GM12864 (cell line): ENCODE measurements around the gene OXT.

Experiments
- DNase-seq: peaks from one replicate; pipeline ENCODE4 v3.0.0-alpha.2; 2011; ENCODE audit warnings: low read depth
- H3K4me3 ChIP-seq: 2 replicates; pipeline ENCODE4 v1.5.1; 2011; ENCODE audit warnings: mild to moderate bottlenecking, low read depth, low read length, control low read depth
- TF ChIP-seq, protein P1 (sequence below): IDR thresholded peaks from 2 replicates; pipeline ENCODE4 v1.5.1; 2011; ENCODE audit warnings: low read depth, mild to moderate bottlenecking, moderate library complexity, low read length, control low read depth, inconsistent platforms; ENCODE audit errors: missing control alignments

The OXT gene

DNA sequence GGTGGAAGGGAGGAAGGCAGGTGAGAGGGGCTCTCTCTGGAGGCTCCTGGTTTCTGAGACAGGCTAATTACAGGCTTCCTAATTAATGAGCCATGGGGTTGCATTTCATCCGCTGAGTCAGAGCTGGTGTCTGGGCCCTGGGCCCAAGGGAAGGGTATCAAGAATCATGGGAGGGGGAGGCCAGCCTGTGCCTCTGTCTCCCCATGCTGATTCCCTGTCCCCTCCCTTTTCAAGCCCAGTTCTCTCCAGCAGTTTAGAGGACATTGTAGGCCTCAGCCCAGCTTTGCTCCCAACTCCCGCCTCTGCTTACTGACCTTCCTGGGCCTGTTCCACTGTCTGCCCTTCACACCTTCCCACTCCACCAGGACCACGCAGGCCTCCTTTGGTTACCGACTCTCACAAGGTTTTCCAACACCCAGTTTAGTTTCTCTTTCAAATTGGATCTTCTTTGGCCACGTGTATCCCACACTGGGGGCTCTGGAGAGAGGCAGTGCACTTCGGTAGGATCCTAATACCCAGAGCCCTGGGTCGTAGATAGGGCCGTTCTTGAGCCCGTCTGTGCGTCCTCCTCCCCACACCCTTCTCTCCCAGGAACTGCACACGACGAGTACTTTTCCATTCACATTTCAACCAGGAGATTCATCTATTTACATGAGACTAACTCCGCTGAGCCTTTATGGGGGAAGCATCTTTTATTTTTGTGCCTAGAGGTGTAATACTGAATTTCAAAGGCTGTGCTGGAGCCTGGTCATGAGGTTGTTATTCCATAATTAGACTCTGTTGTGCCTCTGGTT is 31.4 kb downstream of the OXT start:
- no peak overlapping the region for H3K4me3 ChIP-seq
- no peak for DNase-seq
- TF ChIP-seq, protein P1, sequence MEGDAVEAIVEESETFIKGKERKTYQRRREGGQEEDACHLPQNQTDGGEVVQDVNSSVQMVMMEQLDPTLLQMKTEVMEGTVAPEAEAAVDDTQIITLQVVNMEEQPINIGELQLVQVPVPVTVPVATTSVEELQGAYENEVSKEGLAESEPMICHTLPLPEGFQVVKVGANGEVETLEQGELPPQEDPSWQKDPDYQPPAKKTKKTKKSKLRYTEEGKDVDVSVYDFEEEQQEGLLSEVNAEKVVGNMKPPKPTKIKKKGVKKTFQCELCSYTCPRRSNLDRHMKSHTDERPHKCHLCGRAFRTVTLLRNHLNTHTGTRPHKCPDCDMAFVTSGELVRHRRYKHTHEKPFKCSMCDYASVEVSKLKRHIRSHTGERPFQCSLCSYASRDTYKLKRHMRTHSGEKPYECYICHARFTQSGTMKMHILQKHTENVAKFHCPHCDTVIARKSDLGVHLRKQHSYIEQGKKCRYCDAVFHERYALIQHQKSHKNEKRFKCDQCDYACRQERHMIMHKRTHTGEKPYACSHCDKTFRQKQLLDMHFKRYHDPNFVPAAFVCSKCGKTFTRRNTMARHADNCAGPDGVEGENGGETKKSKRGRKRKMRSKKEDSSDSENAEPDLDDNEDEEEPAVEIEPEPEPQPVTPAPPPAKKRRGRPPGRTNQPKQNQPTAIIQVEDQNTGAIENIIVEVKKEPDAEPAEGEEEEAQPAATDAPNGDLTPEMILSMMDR, result no peak

DNA sequence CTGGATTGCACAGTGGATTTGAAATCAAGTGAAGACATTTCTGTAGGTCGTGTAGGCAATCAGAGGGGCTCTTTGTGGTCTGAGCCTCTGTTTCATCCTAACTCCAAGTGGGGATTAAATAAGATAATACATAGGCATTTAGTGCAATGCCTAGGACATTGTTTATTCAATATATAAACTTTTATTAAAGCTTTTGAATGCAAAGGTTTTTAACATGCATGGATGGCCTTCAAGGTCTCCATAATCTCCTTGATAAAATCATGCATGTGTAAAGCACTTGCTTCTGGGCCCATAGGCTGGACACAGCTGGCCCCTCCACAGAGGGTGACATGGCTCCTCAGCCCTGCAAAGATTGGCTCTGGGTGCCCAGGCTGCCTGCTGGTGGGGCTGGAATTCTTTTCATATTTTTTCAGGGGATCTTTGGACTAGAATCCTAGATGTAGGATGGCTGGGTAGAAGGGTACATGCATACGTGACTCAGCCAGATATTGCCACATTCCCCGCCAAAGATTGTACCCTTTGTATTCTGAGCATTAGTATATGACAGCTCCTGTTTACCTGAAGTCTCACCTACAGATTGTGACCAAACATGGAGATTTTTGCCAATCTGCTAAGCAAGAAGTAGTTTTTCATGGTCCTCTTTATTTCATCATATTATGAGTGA is 32.1 kb downstream of the OXT start:
- H3K4me3 ChIP-seq, result no peak overlapping the region
- TF ChIP-seq, protein P1, result no peak
- DNase-seq, result no peak

DNA sequence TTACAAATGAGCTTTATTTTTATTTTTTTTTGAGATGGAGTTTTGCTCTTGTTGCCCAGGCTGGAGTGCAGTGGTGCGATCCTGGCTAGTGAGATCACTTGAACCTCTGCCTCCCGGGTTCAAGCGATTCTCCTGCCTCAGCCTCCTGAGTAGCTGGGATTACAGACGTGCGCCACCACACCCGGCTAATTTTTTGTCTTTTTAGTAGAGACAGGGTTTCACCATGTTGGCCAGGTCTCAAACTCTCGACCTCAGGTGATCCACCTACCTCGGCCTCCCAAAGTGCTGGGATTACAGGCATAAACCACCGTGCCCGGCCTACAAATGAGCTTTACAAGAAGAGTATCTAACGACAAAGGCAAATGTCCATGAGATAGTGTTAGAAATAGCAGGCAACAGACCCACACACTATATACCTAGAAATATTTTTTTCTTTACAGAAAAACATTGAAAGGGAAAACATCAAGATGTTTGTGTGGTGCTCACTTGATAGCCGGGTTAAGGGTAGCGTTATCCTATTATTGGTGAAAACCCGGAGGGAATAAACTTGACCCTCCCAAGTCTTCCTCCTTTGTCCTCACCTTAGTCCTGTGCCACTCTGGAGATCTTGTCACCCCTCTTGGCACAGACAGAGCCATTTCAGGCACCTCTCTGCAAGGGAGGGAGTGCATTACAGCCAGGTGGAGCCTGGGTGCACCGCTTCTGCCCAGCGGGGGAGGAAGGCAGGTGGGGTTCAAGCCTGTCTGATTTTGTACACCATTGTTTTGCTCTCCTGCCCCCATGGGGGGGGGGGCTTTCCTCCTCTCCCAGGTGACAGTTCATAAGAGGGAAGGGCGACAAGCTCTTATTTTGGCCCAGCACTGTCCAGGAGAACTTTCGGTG is 34.1 kb downstream of the OXT start:
- TF ChIP-seq, protein P1, result no peak
- H3K4me3 ChIP-seq, result no peak overlapping the region
- no peak for DNase-seq

DNA sequence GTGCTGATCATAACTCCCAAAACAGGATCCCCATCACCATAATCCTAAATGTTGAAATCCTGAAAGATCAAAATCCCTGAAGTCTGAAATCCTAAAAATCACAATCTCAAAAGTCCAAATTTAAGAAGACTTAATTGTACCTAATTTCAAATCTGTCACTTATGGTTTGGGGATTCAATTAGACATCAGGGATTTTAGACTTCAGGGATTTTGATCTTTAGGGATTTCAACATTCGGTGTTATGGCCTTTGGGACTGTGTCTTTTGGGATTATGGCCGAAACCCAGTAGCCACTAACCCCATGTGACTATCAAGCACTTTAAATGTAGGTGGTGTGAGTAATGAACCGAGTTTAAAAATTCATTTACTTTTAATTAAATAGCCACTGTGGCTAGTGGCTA is 34.8 kb downstream of the OXT start:
- TF ChIP-seq, protein P1, result no peak
- no peak overlapping the region for H3K4me3 ChIP-seq
- no peak for DNase-seq

DNA sequence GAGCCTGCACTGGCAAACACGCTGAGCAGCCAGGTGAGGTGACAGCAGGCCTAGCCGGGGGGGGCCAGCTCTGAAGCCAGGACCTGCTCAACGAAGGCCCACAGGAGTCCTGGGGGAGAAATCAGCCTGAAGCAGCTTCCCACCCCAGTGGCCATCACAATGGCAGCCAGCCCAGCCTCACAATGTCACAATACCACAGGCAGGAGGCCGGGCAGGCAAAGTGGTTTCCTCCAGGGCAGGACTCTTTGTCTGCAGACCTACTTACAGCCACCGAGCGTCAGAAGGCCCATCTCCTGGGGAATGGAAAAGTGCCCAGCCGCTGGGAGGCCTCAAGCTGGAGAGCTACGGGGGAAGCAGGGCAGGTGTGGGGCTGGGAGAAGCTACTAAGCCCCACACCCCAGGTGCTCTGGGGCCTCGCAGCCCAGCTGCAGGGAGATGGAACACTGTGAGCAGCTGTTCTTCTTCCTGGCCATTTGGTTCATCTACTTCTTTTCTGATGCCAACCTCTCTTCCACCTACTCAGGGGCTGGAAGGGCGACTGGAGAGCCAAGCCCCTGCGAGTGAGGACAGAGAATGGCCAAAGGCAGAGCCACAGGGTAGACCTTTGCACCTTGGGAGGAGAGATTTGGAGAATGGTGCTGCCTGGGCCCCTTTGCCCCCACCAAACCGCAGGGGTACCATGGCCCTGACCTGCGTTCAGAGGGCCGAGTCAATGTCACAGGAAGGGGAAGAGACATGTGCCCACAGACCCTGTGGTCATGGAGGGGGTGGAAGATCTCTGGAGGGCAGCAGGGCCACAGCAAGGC is 35.4 kb downstream of the OXT start:
- TF ChIP-seq, protein P1, result no peak
- no peak for DNase-seq
- no peak overlapping the region for H3K4me3 ChIP-seq

DNA sequence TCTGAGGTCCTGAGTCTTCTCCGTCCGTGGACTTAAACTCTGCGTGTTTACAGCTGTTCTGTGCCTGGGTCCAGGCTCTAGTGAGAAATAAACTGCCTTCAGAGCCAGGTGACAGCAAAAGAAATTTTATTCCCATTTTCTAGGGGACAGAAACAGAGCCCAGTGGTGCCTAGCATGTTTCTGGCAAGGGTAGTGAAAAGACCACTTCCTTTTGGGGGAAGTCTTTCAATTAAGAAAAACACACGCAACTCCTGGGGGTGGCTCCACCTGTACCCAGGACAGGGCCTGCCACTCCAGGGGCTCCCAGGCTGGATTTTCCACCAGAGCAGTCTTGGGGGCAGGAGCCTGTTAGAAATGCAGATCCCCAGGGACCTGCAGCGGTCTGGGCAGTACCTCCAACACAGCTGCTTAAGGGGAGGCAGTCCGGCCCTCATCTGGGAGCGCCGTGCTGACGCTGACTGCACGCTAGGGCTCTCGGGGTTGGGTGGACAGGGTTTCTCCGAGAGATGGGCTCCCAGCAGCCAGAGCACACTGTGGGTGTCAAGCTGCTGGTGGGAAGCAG is 36.1 kb downstream of the OXT start:
- H3K4me3 ChIP-seq, result no peak overlapping the region
- no peak for DNase-seq
- TF ChIP-seq, protein P1, result no peak
